HG03432 (cell line): ENCODE results near the gene PGM3.

Experiments used
- ATAC-seq: cut with Tn5 transposase; IDR thresholded peaks from one replicate; pipeline ENCODE4 v1.9.1; 2021; ENCODE audit warnings: mild to moderate bottlenecking, moderate library complexity; ENCODE audit not compliant: unreplicated experiment

PGM3 gene

DNA sequence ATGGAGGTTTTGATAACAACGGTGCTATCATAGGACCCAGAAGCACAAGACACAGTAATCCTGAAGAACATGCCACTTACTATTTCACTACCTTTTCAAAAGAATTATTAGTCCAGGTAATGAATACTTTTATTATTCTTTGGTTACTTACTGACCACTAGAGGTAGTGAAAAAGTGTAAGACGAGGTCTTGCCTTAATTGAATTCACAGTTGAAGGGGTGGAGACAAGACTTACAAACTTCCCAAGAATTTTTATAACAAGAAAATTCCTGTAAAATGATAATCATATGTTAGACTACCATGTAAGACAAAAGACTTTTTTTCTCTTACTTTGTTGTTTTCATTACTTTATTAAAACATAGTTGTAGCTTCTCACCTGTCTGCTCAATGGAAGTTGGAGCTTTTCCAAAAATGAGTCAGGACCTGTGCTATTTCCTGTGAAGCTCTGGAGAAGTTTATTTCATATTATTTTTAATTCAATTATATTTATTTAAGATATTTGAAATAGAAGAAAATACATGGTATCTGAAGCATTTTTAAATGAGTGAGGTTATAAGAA lies 73.2 kb downstream of the PGM3 start:
- ATAC-seq = no peak

GRCh38 chr6:83117802-83118201 lies 75.3 kb downstream of the PGM3 start:
- no peak for ATAC-seq
